ENCODE measurements around the gene ALDH3B1.
A peak's percentile ranks its signal among the peaks of the same experiment; 100 is the strongest.

The ALDH3B1 gene

DNA sequence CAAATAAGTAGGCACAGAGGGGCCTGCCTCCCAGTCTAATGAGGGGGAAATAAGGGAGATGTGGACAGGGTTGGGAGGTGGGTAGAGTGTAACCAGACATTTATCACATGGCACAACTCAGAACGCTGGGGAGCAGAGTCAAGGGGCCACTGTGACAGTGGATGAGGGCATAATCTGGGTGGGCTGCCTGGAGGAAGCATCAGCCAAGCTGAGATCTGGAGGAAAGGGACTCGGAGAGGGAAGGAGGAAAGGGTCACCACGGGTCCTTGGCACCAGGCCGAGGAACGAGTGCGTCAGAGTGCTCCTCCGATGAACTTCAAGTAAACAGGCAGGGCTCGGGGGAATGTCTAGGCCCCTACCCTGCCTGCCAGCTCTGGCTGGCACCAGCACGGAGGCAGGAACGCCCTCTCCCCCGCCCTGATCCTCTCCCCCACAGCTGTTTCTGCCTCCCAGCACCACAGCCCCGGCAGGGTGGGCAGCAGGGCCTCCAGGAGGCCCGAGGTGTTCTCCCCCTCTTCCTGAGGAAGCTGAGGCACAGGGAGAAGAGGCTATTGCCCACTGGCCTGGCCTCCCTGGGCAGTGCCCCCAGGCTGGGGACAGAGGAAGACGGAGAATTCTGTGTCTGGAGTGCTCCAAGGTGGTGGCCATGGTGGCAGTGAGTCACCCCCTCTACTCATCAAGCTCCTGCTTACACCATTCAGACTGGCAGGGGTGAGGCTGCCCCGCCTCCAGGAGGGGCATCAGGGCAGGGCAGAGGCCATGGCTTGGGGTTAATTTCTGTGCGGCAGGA lies 4.2 kb downstream of the ALDH3B1 start:
- DNase-seq: no peak

DNA sequence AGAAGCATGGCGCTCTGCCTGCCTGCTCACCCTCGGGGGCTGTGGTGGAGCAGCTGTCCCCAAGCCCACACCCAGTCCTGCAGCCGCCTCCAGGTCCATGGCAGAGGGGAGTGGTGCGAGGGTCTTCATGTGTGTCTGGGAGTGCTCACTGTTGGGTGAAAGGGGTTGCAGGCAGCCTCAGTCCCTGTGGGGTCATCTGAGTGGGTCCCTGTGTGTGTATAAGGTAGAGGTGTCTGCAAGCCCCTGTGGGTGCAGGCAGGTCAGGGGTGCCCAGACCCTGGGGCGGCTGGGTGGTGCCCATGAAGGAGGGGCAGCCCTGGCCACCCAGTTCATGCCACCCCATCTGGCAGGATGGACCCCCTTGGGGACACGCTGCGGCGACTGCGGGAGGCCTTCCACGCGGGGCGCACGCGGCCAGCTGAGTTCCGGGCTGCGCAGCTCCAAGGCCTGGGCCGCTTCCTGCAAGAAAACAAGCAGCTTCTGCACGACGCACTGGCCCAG lies 4.9 kb downstream of the ALDH3B1 start:
- DNase-seq: no peak

DNA sequence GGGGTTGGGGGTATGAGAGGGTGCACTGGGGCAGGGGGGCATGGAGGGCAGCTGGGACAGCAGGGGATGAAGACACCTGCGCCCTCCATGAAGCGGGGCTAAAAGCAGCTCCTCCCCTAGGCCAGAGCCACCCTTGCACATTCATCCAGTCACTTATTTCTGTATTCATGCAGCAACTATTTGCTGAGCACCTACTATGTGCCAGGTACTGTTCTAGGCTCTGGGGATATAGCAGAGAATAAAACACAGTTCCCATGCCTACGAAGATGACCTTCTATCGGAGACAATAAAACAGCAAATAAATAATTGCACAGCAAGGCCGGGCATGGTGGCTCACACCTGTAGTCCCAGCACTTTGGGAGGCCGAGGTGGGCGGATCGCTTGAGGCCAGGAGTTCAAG lies 5.3 kb downstream of the ALDH3B1 start:
- no peak for DNase-seq

DNA sequence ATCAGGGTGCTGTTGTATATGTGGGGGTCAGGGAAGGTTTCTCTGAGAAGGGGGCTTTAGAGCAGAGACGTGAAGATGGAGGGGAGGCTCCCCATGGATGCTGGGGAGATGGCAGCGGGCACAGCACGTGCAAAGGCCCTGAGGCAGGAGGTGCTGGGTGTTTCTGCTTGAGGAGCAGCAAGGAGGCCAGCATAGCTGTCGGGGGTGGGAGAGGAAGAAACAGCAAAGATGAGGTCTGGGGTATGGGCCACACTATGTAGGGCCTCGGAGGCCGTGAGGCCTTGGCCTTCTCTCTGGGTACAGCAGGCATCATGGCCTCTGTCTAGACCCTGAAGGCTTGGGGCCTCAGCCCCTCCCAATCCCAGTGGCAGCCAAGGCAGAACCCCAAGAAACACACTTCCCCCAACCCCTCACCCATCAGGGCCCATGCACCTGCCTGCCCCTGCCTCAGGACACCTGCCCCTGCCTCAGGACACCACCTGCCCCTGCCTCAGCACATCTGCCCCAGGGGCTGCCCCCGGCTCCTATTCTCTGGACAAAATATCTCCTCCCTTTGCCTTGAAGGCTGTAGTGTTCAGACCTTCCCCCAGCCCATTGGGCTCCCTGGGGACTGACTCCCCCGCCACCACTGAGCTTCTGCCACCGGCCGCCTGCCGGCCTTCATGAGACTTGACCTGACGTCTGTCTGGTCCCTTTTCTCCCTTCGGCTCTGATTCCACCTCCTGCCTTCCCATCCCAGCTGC lies 6.2 kb downstream of the ALDH3B1 start:
- no peak for DNase-seq

DNA sequence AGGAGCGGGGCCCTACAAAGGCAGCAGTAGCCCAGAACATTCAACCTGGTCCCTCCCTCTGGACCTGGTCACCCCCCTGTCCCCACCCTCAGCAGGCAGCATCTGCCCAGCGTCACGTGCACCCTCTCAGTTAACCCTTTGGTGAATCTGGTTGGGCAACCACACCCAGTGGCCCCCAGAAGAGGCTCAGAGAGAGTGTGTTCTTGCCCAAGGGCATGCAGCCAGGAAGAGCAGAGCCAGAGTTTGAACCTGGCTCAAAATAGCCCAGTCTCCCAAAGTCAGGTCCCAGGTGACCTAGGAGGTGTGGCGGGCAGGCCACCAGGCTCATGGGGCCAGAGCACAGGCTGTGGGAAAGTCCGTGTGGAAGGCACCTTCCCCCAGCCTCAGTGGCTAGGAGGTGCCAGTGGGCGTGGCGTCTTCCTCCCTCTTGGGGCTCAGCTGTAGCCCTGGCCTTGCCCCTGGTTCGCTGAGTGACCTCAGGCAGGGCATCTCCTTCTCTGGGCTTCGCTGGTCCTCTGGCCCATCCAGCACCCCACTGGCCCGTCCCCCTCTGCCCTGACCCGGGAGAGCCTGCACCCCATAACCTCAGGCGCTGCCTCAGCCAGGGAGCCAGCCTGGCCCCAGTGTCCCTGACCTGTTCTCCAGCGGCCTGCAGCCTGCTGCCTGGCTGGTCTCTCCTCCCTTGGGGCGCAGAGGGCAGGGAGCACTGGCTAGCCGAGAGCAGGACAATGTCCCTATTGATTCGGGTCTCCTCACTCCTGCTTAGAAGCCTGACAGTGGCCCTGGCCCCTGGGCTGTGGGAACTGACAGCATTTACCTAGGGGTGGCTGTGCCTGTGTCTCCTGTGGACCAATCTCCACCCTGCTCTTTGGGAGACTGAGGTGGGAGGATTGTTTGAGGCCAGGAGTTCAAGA lies 7.0 kb downstream of the ALDH3B1 start:
- DNase-seq: no peak

DNA sequence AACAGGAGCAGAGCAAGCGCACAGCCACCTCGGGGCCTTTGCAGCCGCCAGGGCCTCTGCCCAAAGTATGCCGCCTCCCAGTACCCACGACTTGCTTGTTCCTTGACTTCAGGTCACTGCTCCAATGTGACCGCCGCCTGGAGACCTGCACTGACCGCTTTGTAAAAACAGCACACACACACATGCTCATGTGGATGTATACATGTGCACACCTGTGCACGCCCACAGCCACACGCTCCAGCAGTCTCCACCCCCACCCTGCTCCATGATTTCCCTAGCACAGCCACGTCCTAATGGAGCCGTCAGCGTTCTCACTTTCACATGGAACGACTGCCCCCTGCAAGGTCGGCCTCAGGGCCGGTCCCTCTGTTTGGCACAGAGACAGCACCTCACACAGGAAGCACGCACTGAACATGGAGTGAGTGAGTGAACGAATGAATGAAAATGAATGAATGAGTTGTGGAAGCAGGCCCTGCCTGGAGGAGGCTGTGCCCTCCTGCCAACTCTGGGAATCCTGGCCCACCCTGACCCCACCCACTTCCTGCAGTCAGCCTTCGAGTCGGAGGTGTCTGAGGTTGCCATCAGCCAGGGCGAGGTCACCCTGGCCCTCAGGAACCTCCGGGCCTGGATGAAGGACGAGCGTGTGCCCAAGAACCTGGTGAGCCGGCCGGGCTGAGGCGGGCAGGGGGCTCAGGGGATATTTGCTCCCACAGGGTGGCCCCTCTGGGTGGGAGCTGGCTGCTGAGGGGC lies 8.0 kb downstream of the ALDH3B1 start:
- no peak for DNase-seq

DNA sequence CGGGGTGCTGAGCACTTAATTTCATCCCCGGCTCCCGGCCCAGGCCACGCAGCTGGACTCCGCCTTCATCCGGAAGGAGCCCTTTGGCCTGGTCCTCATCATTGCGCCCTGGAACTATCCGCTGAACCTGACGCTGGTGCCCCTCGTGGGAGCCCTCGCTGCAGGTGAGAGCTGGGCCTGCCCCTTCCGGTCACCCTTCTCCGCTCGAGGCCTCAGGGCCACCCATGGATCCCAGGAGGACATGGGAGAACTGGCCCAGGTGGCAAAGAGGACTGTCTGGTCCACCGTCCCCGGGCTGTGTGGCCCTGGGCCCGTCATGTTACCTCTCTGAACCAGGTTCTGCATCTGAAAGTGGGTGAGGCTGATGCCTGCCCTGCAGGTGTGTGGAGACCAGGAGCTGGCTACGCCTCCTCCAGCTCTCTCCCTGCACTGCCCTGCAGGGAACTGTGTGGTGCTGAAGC lies 8.6 kb downstream of the ALDH3B1 start:
- no peak for DNase-seq

DNA sequence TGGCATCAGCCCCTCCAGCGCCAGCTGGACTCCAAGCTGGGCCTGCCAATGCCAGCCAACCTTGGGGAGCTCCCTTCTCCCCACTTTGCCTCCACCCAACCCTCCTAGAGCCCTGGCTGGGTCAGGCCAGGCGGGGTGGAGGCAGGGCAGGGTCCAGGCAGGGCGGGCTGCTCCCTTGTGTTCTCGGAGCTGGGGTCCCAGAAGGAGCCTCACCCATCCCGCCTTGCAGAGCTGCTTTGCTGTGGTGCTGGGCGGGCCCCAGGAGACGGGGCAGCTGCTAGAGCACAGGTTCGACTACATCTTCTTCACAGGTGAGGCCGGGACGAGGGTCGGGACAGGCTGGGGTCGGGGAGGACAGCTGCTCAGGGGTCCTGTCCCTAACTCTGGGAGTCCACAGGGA lies 9.4 kb downstream of the ALDH3B1 start:
- DNase-seq: no peak

DNA sequence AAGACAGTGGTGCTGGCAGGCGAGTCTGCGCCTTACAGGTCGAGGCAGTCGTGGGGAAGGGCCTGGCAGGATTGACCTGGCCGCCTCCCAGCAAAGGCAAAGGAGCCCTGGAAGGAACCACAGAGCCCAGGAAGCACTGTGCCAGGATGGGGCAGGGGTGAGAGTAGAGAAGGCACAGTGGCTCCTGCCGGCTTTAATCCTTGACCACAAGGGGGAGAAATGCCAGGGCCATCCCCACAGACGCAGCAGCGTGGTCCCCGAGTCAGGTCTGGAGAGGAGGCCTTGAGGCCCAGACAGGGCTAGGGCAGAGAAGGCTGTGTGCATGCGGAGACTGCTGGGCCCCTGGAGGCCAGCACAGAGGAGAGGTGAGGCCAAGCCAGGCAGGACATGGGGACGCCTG lies 10.4 kb downstream of the ALDH3B1 start:
- no peak for DNase-seq

DNA sequence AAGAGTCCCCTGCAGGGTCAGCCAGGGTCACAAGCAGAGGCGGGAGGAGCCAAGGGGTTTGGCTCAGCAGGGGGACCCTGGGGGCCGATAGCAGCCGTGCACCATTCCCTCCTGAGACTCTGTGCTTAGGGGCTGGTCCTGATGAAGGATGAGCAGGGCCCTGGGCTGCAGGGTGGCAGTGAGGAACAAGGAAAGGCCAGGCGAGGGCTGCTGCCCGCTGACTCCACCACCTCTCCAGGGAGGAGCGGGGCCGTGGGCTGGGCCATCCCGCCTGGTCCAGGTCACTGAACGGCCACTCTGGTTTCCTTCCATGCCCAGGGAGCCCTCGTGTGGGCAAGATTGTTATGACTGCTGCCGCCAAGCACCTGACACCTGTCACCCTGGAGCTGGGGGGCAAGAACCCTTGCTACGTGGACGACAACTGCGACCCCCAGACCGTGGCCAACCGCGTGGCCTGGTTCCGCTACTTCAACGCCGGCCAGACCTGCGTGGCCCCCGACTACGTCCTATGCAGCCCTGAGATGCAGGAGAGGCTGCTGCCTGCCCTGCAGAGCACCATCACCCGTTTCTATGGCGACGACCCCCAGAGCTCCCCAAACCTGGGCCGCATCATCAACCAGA lies 11.2 kb downstream of the ALDH3B1 start:
- DNase-seq: no peak

DNA sequence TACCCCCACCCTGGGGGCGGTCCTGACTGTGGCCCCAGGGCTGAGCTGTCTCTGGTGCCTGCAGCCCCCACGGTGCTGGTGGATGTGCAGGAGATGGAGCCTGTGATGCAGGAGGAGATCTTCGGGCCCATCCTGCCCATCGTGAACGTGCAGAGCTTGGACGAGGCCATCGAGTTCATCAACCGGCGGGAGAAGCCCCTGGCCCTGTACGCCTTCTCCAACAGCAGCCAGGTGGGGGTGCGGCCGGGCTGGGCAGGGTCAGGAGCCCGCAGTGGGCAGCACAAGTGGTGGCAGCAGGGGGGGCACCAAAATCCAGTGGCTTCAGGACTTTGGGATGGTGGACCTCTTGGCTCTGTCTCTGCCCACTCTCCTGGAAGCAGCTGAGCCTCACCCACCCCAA lies 12.4 kb downstream of the ALDH3B1 start:
- DNase-seq: no peak

DNA sequence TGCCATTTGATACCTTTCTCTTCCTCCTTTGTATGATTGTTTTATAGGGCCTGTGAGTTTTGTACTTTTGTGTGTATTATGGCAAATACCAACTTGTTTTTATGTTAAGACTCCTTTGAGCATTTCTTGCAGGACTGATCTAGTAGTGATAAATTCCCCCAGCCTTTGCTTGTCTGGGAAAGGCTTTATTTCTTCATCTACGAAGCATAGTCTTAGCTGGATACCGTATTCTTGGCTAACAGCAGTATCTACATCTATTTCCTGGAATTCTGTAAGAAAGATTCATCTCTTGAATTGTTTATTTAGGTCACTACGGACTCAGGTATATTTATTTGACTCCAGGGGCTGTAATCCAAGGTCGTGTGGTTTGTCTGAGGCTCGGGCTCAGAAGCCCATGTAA lies 14.4 kb downstream of the ALDH3B1 start:
- DNase-seq: no peak

DNA sequence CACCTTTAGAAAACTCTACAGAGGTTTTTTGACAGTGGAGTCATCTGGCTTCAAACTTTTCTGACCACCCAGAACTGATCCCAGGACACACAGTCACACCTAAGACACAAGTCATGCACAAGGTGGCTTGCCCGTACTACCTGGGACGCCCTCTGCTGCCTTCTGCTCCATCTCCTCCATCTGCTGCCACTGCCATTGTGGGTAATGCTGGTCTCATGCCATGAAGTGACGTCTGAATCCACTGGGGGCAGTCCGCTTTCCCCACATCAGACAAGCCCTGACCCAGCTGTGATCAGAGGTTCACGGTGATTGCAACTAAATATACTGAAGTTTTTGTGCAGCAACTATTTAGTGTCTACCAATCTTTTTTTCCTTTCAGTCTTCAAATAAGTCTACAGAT lies 14.9 kb downstream of the ALDH3B1 start:
- DNase-seq: no peak

DNA sequence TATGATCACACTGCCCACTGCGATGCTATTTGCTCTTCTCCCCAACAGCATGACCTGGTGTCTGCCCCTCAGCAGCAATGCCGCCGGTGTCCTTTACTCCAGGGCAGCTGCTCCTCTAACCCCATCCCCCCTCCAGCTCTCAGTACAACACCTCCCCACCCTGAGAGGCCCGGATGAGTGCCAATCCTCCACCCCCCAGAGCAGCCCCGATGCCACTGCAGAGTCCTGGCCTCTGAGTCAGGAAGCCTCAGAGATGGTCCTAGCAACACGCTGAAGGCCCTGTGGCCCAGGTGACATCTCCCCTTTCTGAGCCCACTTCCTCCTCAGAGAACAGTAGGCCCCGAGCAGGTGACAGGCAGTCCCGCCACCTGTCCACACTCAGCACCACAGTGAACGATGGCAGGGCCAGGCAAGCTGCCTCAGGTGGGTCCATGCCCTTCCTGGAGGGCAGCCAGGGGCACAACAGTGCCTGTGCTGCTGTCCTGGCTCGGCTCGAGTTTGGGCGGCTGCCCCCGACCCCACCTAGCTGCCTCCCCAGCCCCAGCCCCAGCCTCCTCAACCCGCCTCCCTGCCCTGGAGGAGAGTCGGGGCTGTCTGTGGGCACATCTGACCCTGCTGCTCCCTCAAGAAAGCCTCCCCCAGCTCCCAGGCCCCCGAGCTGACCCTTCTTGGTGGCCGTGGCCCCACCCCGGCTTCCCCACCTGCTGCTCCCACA lies 16.4 kb downstream of the ALDH3B1 start:
- DNase-seq: no peak

DNA sequence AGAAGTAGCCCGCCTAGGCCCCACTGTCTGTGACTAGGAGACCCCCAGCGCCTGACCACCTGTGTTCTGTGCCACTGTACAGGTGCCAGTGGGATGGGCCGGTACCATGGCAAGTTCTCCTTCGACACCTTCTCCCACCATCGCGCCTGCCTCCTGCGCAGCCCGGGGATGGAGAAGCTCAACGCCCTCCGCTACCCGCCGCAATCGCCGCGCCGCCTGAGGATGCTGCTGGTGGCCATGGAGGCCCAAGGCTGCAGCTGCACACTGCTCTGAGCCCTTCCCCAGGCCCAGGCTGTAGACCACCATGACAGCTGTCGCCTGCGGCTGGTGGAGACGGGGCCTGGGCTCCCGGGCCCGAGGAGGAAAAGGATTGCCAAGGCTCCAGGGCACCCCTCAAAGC lies 17.5 kb downstream of the ALDH3B1 start:
- DNase-seq: no peak

DNA sequence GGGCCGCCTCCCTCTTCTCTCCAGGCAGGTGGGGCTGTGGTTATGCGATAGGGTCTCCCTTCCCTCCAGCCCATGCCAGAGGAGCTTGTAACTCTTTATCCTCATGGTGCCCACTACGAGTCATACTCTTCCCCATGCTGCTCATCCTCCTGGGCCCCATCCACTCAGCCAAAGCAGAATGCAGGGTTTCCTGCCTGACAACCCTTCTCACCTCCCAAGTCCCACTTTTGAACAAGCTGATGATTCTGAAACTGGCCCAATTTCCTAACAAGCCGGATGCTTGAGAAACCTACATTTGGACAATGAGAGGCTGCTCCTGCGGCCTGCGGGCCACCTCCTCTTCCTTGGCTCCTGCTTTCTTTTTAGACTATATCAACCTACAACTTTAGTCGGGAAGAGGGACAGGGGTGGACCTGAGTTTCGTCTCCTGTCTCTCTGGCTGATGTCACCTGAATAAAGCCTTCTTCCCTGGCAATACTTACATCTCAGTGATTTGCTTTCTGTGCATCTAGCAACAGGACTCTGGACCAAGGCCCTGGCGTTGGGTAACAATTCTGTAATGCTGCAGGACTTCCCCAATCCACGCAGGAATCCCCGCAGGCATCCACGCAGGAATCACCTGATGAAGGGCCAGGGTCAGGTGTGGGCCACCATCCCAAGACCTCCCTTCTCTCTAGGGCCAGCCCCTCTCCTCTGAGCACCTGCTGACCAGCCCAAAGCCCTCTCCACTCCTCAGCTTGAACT lies 18.8 kb downstream of the ALDH3B1 start:
- DNase-seq: no peak

DNA sequence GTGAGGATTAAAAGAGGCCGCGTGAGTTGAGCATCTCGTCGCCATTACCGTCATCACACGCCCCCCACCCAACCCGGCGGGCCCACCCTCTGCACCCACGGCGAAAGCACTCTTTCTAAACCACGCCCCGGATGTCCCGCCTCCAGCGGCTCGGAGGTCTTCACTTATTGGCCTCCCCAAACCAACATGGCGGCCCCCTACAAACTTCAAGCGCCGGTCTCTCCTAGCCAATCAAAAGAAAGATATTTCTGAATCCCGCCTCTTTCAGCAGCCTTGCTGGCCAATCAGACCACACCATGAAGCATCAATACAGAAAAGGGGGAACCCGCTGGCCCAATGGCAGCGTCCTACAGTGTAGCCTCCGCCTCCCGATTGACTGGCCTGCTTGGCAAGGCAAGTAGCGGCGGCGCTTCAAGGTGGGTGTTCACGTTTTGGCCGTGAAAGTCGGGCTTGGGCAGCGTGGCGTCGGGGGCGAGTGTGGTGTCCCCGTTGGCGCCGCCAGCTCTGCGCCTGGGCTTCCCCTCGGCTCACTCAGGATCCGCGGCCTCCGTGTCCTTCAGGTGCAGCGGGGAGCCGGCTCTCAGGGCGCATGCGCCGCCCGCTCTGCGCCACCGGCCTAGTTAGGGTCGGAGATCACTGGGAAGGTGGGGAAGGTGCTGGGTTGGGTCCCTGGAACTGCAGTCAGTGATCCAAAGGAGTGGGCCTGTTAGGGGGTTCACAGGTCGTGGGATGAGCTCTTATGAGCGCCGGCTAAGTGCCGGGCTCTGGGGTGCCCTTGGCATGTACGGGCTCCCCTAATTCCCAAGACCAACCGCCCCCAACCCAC lies 20.4 kb downstream of the ALDH3B1 start, which contains the start of gene NDUFS8:
TSS of gene NDUFS8 (plus strand) at position 364 of the 826 bp plus-strand sequence. CDS start 1,471 bp downstream, outside the sequence.
- DNase-seq: peak; percentile 99

DNA sequence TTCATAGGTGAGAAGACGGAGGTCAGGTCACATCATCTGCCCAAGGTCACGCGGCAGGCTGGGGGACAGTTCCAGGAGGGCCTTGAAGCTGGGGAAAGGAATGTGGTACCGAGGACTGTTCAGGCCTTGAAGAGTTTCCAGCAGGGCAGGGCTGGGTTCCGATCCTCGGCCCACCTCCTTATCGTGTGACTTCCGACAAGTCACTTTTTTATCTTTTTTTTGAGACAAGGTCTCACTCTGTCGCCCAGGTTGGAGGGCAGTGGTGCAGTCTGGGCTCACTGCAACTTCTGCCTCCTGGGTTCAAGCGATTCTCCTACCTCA lies 21.0 kb downstream of the ALDH3B1 start:
- DNase-seq: peak; percentile 31

DNA sequence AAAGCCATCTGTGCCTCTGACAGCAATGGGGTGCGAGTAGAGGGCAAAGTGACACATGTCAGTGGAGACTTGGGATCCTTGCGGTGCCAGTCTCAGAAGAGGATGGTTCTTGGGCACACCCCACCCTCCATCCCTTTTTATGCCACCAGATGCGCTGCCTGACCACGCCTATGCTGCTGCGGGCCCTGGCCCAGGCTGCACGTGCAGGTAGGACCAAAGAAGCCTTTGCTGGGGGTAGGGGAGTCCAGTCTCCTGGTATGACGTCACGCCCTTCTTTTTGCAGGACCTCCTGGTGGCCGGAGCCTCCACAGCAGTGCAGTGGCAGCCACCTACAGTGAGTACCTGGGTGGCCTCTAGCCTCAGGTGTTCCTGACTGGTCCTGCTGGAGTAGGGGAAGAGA lies 21.9 kb downstream of the ALDH3B1 start:
- DNase-seq: no peak

Measured in stimulated activated CD4-positive, alpha-beta T cell treated with anti-CD3 and anti-CD28 coated beads, Interleukin-15, amount 100 ng/mL, for 24 hours (primary cell).